GM23248 (cell line): Measurements from ENCODE around the gene PSMD6. TPM values are rescaled to one million over a fixed set of nuclear protein-coding genes. Genes with fewer than 3 reads are reported as not detected.

Experiments
- DNase-seq: peaks from one replicate; pipeline ENCODE4 v3.0.0-alpha.2; 2015
- H2AFZ ChIP-seq: fragments of 200-600 bp; sonication (generic); 2 replicates; pipeline ENCODE4 v1.6.1; 2016; ENCODE audit warnings: antibody characterized with exemption
- H3F3A ChIP-seq: fragments of 200-600 bp; sonication (generic); 2 replicates; pipeline ENCODE4 v1.6.1; 2016; ENCODE audit warnings: mild to moderate bottlenecking, antibody characterized with exemption, mixed run types; ENCODE audit not compliant: insufficient read depth
- H3K27ac ChIP-seq: fragments of 200-600 bp; sonication (generic); 2 replicates; pipeline ENCODE4 v1.5.1; 2016; ENCODE audit warnings: mild to moderate bottlenecking
- H3K27me3 ChIP-seq: fragments of 200-600 bp; sonication (generic); replicated peaks from 2 replicates; pipeline ENCODE4 v1.6.1; 2016; ENCODE audit warnings: mild to moderate bottlenecking; ENCODE audit not compliant: insufficient read depth
- H3K36me3 ChIP-seq: fragments of 200-600 bp; sonication (generic); 2 replicates; pipeline ENCODE4 v1.6.1; 2016; ENCODE audit warnings: low read depth, mild to moderate bottlenecking
- H3K4me1 ChIP-seq: fragments of 200-600 bp; sonication (generic); 2 replicates; pipeline ENCODE4 v1.6.1; 2016; ENCODE audit warnings: mild to moderate bottlenecking; ENCODE audit not compliant: insufficient read depth
- H3K4me2 ChIP-seq: fragments of 200-600 bp; sonication (generic); one replicate; pipeline ENCODE4 v1.6.1; 2016; ENCODE audit warnings: mild to moderate bottlenecking; ENCODE audit not compliant: unreplicated experiment
- H3K4me3 ChIP-seq: fragments of 200-600 bp; sonication (generic); 2 replicates; pipeline ENCODE4 v1.5.1; 2016; ENCODE audit warnings: mild to moderate bottlenecking
- H3K79me2 ChIP-seq: fragments of 200-600 bp; sonication (generic); 2 replicates; pipeline ENCODE4 v1.6.1; 2016; ENCODE audit warnings: mild to moderate bottlenecking; ENCODE audit not compliant: insufficient read depth
- H3K9ac ChIP-seq: fragments of 200-600 bp; sonication (generic); 2 replicates; pipeline ENCODE4 v1.6.1; 2016; ENCODE audit warnings: mild to moderate bottlenecking
- H3K9me2 ChIP-seq: fragments of 200-600 bp; sonication (generic); 2 replicates; pipeline ENCODE4 v1.6.1; 2016; ENCODE audit warnings: mixed run types, mild to moderate bottlenecking, moderate library complexity; ENCODE audit not compliant: insufficient read depth
- H3K9me3 ChIP-seq: fragments of 200-600 bp; sonication (generic); one replicate; pipeline ENCODE4 v1.6.1; 2017; ENCODE audit warnings: low read depth
- H4K20me1 ChIP-seq: fragments of 200-600 bp; sonication (generic); 2 replicates; pipeline ENCODE4 v1.6.0; 2016; ENCODE audit not compliant: insufficient read depth
- EZH2 ChIP-seq: fragments of 200-600 bp; sonication (generic); IDR thresholded peaks from 2 replicates; pipeline ENCODE4 v1.6.1; 2018; ENCODE audit warnings: antibody characterized with exemption, mild to moderate bottlenecking; ENCODE audit not compliant: insufficient read depth, poor library complexity, severe bottlenecking
- EZH2phosphoT487 ChIP-seq: fragments of 200-600 bp; sonication (generic); IDR thresholded peaks from 2 replicates; pipeline ENCODE4 v1.6.1; 2018; ENCODE audit warnings: antibody characterized with exemption, moderate library complexity, mild to moderate bottlenecking, low read depth; ENCODE audit not compliant: insufficient read depth
- WGBS, 2 experiments: methylation state at CpG; one replicate each; pipeline ENCODE4 v1.1.6; 2015 to 2017; ENCODE audit warnings: low lambda C conversion rate in 2 of 2, low coverage in 1 of 2; ENCODE audit errors: missing lambda C conversion rate in 2 of 2; 5-methylcytosine and 5-hydroxymethylcytosine counted together
- in situ Hi-C: fragments of 300-500 bp; cut with MboI; formaldehyde crosslinking; loops from 2 replicates; pipeline ENCODE4 v1.15.0; 2020
- polyA plus RNA-seq: library from polyadenylated mRNA; unstranded; fragments of >200 nt; fragmentation: Nextera tagmentation; extraction: Ambion mirVana; gene quantifications from 2 replicates; pipeline ENCODE4 v1.2.1, GENCODE V29; 2016
- total RNA-seq: library from RNA; depleted of rRNA; stranded (reverse); fragments of >200 nt; shearing (Covaris generic); gene quantifications from 2 replicates; pipeline ENCODE4 v1.2.3, GENCODE V29; 2014

The PSMD6 gene
- total and polyA plus RNA-seq, 2 experiments from 2014 or later: 79.5 to 126 TPM

DNA sequence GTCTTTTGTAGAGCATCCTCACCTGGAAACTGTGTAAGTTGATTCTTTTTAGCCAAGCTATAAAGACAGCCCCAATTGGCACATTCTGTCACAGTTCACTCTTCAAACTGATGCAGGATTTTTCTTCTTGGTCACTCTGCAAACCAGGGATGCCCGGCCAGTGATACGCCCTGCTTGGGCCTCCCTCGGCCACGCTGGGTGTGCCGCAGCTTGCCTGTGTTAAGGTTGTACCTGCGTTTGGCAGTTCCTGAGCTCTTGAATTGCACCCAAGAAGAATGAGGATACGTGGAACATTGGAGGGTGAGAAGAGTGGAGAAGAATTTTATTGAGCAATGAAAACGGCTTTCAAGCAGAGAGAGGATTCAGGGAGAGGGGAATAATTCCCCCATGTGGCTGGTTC lies 49.9 kb downstream of the PSMD6 start:
- H4K20me1 ChIP-seq: no peaks in the 10 kb centered on the region
- no peak overlapping the region for H3K4me3 ChIP-seq
- peaks cover 92% of the 10 kb centered on the region for H3K79me2 ChIP-seq
- H2AFZ ChIP-seq: no peak overlapping the region
- peaks cover 80% of the 10 kb centered on the region for H3K4me1 ChIP-seq
- 90 to 95% methylated on average over 8 of the region's 8 CpGs for WGBS, 2 experiments
- H3F3A ChIP-seq: peaks cover 59% of the 10 kb centered on the region
- H3K9me3 ChIP-seq: no peaks in the 10 kb centered on the region
- H3K9me2 ChIP-seq: no peaks in the 10 kb centered on the region
- H3K36me3 ChIP-seq: no peaks in the 10 kb centered on the region
- no peak overlapping the region for H3K4me2 ChIP-seq
- DNase-seq: no peak
- H3K27ac ChIP-seq: no peak overlapping the region
- no peaks in the 10 kb centered on the region for H3K27me3 ChIP-seq
- no peak for TF ChIP-seq EZH2phosphoT487
- TF ChIP-seq EZH2: no peak
- H3K9ac ChIP-seq: no peak overlapping the region
- in situ Hi-C loops: no loop called here

GRCh38 chr3:63972987-63973386 lies 50.3 kb downstream of the PSMD6 start:
- Histone ChIP-seq H3K27ac (peak overlapping the region; percentile 43), H3K9ac (no peak overlapping the region; the same call in 1 of the 2 replicates), H3K4me2 (no peak overlapping the region)

DNA sequence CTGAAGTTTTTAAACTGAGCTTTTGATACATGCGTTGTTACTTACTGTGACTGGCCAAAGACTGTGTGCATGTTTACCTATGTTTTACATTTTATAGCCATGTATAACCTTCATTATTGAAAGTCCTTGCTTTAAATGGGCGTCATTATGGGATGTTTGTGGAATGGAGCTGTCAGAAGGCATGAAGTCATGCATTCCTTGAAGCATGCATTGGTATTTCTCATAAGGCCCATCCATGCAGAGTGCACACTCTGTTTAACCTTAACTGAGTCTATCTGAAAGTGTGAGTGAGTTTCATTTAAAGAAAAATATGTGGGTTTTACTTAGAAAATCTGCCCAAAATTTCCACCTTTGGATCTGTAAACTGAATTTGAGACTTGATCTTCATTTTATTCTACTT lies 51.1 kb downstream of the PSMD6 start:
- WGBS, 2 experiments: 44 to 50% methylated on average over 2 of the region's 2 CpGs
- H3K9ac ChIP-seq: no peak overlapping the region; the same call in 1 of the 2 replicates
- peak overlapping the region; percentile 43 for H3K27ac ChIP-seq

More at GRCh38 chr3:63972987-63973386, 50.3 kb downstream of the PSMD6 start:
- no peak for TF ChIP-seq EZH2phosphoT487
- TF ChIP-seq EZH2: no peak
- Histone ChIP-seq H3K36me3 (no peaks in the 10 kb centered on the region), H3K79me2 (peaks cover 90% of the 10 kb centered on the region), H2AFZ (no peak overlapping the region), H3K27me3 (no peaks in the 10 kb centered on the region), H4K20me1 (no peaks in the 10 kb centered on the region), H3K4me3 (no peak overlapping the region), H3K9me2 (no peaks in the 10 kb centered on the region), H3F3A (peaks cover 63% of the 10 kb centered on the region), H3K9me3 (no peaks in the 10 kb centered on the region), H3K4me1 (peaks cover 84% of the 10 kb centered on the region)
- 77 to 93% methylated on average over 4 of the region's 4 CpGs for WGBS, 2 experiments
- no peak for DNase-seq
- in situ Hi-C loops: no loop called here

DNA sequence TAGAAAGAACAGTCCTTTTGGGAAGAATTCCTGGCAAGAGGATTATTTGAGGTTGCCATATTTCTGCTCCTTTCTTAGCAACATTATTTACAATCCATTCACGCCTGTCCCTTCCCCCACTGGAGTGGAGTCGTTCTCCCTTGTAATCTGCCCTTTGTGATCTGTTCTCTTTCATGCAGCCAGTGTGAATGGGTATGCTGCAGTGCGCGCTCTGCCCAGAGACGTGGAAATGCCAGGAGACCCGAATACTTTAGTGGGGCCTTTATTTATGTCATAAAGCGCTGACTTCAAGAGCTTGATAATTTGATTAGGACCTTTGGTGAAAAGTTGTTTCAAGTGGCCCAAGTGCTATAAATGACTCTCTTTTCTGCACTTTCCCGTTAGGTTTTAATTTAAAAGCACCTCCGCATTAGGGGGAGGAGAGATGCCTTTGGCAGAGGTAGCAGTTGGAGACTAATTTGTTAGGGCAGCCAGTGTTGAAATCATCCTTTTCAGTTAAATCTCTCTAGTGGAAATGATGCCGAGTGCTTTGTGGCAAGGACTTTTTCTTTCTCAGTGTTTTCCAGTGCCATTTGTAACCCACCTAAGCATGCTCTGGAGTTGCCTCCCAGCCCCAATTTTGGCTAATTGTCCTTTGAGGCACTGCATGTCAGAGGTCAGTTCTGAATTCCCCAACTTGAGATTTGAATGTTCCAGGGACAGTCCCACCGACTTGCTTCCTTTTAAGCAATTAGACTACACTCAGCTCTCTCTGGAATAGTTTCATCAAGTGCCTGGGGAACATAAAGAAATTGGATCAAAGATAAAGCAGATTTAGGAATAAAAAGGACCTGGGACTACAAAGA lies 52.4 kb downstream of the PSMD6 start:
- no peaks in the 10 kb centered on the region for H3K36me3 ChIP-seq
- H4K20me1 ChIP-seq: no peaks in the 10 kb centered on the region
- peaks cover 72% of the 10 kb centered on the region for H3K4me1 ChIP-seq
- H3K9me3 ChIP-seq: no peaks in the 10 kb centered on the region
- peak overlapping the region; percentile 24 for H3K9ac ChIP-seq
- DNase-seq: peak; percentile 64
- H3K27me3 ChIP-seq: no peaks in the 10 kb centered on the region
- H3K79me2 ChIP-seq: peaks cover 96% of the 10 kb centered on the region
- no peaks in the 10 kb centered on the region for H3K9me2 ChIP-seq
- in situ Hi-C loops: no loop called here
- H3F3A ChIP-seq: peaks cover 64% of the 10 kb centered on the region
- TF ChIP-seq EZH2phosphoT487 (no peak), EZH2 (no peak)
- H3K4me2 ChIP-seq: peak overlapping the region; percentile 61
- WGBS, 2 experiments: 15 to 16% methylated on average over 11 of the region's 11 CpGs
- peak overlapping the region; percentile 51 for H3K27ac ChIP-seq
- H2AFZ ChIP-seq: no peak overlapping the region
- H3K4me3 ChIP-seq: peak overlapping the region; percentile 28

More for the DNA sequence above, 51.1 kb downstream of the PSMD6 start:
- no peaks in the 10 kb centered on the region for H4K20me1 ChIP-seq
- H3K4me2 ChIP-seq: peak overlapping the region; percentile 61
- peak overlapping the region; percentile 13; the same call in 1 of the 2 replicates for H3K4me3 ChIP-seq
- no peaks in the 10 kb centered on the region for H3K27me3 ChIP-seq
- peaks cover 90% of the 10 kb centered on the region for H3K79me2 ChIP-seq
- in situ Hi-C loops: no loop called here
- H3K36me3 ChIP-seq: no peaks in the 10 kb centered on the region
- no peaks in the 10 kb centered on the region for H3K9me3 ChIP-seq
- H2AFZ ChIP-seq: no peak overlapping the region
- DNase-seq: peak; percentile 75
- TF ChIP-seq EZH2 (no peak), EZH2phosphoT487 (no peak)
- H3K9me2 ChIP-seq: no peaks in the 10 kb centered on the region
- peaks cover 84% of the 10 kb centered on the region for H3K4me1 ChIP-seq
- H3F3A ChIP-seq: peaks cover 71% of the 10 kb centered on the region
